SK-N-SH treated with all-trans-retinoic acid at 6 μM for 48 hours (cell line): ENCODE measurements around the gene MYO7A.

Experiments
- ATAC-seq: fragments of 200-7000 bp; cut with Tn5 transposase; 3 replicates; pipeline ENCODE4 v1.9.1; 2020; ENCODE audit warnings: mild to moderate bottlenecking, moderate library complexity
- BACH2 ChIP-seq: fragments of 250-450 bp; sonication (Bioruptor Pico); IDR thresholded peaks from 2 replicates; pipeline ENCODE4 v1.9.0; 2021; ENCODE audit warnings: mild to moderate bottlenecking, borderline replicate concordance
- CSDC2 ChIP-seq: fragments of 250-450 bp; sonication (Bioruptor Pico); IDR thresholded peaks from 2 replicates; pipeline ENCODE4 v1.5.0; 2020; ENCODE audit warnings: mild to moderate bottlenecking, moderate library complexity
- ESRRG ChIP-seq: fragments of 250-450 bp; sonication (Bioruptor Pico); IDR thresholded peaks from 2 replicates; pipeline ENCODE4 v1.6.1; 2021; ENCODE audit warnings: mild to moderate bottlenecking
- GLIS3 ChIP-seq: fragments of 250-450 bp; sonication (Bioruptor Pico); IDR thresholded peaks from 2 replicates; pipeline ENCODE4 v1.5.0; 2020; ENCODE audit warnings: mild to moderate bottlenecking, moderate library complexity
- ISL1 ChIP-seq: fragments of 250-450 bp; sonication (Bioruptor Pico); IDR thresholded peaks from 2 replicates; pipeline ENCODE4 v2.1.2; 2022; ENCODE audit warnings: mild to moderate bottlenecking, moderate library complexity
- OSR1 ChIP-seq: fragments of 250-450 bp; sonication (Bioruptor Pico); IDR thresholded peaks from 2 replicates; pipeline ENCODE4 v1.8.0; 2022; ENCODE audit warnings: moderate library complexity, mild to moderate bottlenecking, inconsistent platforms
- SNAI2 ChIP-seq: fragments of 250-450 bp; sonication (Bioruptor Pico); IDR thresholded peaks from 2 replicates; pipeline ENCODE4 v1.5.0; 2020; ENCODE audit warnings: mild to moderate bottlenecking, moderate library complexity
- TCF4 ChIP-seq: fragments of 250-450 bp; sonication (Bioruptor Pico); IDR thresholded peaks from 2 replicates; pipeline ENCODE4 v1.8.0; 2021; ENCODE audit warnings: mild to moderate bottlenecking, moderate library complexity, borderline replicate concordance
- TOX ChIP-seq: fragments of 250-450 bp; sonication (Bioruptor Pico); IDR thresholded peaks from 2 replicates; pipeline ENCODE4 v1.8.0; 2021; ENCODE audit warnings: mild to moderate bottlenecking, moderate library complexity, borderline replicate concordance
- ZFP3 ChIP-seq: fragments of 250-450 bp; sonication (Bioruptor Pico); IDR thresholded peaks from 2 replicates; pipeline ENCODE4 v1.5.0; 2020; ENCODE audit warnings: mild to moderate bottlenecking, moderate library complexity
- ZNF70 ChIP-seq: fragments of 450-650 bp; formaldehyde crosslinking; IDR thresholded peaks from 2 replicates; pipeline ENCODE4 v1.5.0; 2020; ENCODE audit warnings: mild to moderate bottlenecking, moderate library complexity
- ZNF8 ChIP-seq: fragments of 450-650 bp; formaldehyde crosslinking; IDR thresholded peaks from 2 replicates; pipeline ENCODE4 v1.5.0; 2020; ENCODE audit warnings: mild to moderate bottlenecking, moderate library complexity
- TF ChIP-seq, protein P1 (sequence below): fragments of 250-450 bp; sonication (Bioruptor Pico); IDR thresholded peaks from 2 replicates; pipeline ENCODE4 v1.5.1; 2021; ENCODE audit warnings: mild to moderate bottlenecking, moderate library complexity
- TF ChIP-seq, protein P2 (sequence below): fragments of 250-450 bp; sonication (Bioruptor Pico); IDR thresholded peaks from 2 replicates; pipeline ENCODE4 v1.8.0; 2021; ENCODE audit warnings: low read depth, mild to moderate bottlenecking, moderate library complexity, borderline replicate concordance
- TF ChIP-seq, protein P3 (sequence below): fragments of 250-450 bp; sonication (Bioruptor Pico); IDR thresholded peaks from 2 replicates; pipeline ENCODE4 v1.5.0; 2020; ENCODE audit warnings: mild to moderate bottlenecking, moderate library complexity
- TF ChIP-seq, protein P4 (sequence below): fragments of 250-450 bp; sonication (Bioruptor Pico); IDR thresholded peaks from 2 replicates; pipeline ENCODE4 v1.8.0; 2020; ENCODE audit warnings: mild to moderate bottlenecking, moderate library complexity, borderline replicate concordance

MYO7A gene

DNA sequence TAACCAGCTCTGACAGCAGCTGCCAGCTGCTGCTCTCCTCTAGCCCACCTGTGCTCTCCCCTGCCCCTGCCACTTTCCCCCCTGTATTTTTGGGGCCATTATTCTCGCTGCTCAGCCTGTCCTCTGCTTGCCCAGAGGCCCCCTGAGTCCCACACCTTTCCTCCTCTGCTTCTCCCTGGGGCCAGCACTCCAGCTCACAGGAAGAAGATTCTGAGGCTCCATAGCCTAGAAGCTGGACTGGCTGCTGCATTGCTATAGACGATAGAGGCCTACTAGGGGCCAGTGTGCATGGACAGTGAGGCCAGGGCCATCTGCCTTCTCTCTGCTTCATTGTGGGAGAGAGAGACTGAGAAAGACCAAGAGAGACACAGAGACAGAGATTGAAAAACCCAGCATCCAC lies 24.7 kb upstream of the MYO7A start:
- no peak for ATAC-seq
- TF ChIP-seq, protein P1, sequence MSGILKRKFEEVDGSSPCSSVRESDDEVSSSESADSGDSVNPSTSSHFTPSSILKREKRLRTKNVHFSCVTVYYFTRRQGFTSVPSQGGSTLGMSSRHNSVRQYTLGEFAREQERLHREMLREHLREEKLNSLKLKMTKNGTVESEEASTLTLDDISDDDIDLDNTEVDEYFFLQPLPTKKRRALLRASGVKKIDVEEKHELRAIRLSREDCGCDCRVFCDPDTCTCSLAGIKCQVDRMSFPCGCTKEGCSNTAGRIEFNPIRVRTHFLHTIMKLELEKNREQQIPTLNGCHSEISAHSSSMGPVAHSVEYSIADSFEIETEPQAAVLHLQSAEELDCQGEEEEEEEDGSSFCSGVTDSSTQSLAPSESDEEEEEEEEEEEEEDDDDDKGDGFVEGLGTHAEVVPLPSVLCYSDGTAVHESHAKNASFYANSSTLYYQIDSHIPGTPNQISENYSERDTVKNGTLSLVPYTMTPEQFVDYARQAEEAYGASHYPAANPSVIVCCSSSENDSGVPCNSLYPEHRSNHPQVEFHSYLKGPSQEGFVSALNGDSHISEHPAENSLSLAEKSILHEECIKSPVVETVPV (CRISPR knock-in tag): no peak
- TF ChIP-seq ZNF8 (CRISPR knock-in tag) (no peak), OSR1 (CRISPR knock-in tag) (no peak), ZNF70 (no peak), ISL1 (CRISPR knock-in tag) (no peak), GLIS3 (CRISPR knock-in tag) (no peak)

DNA sequence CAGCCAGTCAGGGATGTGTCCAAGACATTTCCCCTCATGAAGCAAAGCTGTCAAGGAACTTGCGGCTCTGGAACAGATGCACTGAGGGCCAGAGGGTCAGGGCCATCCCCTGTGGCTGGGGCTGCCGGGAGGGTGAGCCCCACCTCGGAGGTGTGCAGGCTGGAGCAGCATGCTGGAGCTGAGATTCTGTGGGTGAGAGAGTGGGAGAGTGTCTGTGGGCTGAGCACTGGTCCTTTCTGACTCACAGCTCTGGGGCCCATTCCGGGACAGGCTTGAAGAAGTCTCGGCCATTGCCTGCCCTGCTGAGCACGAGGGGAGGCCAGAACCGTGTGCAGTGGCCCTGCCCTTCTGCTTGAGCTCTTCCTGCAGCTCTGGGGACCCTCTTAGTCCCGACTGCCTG lies 23.3 kb upstream of the MYO7A start:
- TF ChIP-seq, protein P2, sequence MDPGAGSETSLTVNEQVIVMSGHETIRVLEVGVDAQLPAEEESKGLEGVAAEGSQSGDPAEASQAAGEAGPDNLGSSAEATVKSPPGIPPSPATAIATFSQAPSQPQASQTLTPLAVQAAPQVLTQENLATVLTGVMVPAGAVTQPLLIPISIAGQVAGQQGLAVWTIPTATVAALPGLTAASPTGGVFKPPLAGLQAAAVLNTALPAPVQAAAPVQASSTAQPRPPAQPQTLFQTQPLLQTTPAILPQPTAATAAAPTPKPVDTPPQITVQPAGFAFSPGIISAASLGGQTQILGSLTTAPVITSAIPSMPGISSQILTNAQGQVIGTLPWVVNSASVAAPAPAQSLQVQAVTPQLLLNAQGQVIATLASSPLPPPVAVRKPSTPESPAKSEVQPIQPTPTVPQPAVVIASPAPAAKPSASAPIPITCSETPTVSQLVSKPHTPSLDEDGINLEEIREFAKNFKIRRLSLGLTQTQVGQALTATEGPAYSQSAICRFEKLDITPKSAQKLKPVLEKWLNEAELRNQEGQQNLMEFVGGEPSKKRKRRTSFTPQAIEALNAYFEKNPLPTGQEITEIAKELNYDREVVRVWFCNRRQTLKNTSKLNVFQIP (CRISPR knock-in tag): no peak
- no peak for TF ChIP-seq SNAI2 (CRISPR knock-in tag)
- no peak for TF ChIP-seq BACH2 (CRISPR knock-in tag)
- TF ChIP-seq, protein P1 (CRISPR knock-in tag): no peak
- no peak for TF ChIP-seq GLIS3 (CRISPR knock-in tag)
- TF ChIP-seq TCF4 (CRISPR knock-in tag): no peak
- TF ChIP-seq, protein P3, sequence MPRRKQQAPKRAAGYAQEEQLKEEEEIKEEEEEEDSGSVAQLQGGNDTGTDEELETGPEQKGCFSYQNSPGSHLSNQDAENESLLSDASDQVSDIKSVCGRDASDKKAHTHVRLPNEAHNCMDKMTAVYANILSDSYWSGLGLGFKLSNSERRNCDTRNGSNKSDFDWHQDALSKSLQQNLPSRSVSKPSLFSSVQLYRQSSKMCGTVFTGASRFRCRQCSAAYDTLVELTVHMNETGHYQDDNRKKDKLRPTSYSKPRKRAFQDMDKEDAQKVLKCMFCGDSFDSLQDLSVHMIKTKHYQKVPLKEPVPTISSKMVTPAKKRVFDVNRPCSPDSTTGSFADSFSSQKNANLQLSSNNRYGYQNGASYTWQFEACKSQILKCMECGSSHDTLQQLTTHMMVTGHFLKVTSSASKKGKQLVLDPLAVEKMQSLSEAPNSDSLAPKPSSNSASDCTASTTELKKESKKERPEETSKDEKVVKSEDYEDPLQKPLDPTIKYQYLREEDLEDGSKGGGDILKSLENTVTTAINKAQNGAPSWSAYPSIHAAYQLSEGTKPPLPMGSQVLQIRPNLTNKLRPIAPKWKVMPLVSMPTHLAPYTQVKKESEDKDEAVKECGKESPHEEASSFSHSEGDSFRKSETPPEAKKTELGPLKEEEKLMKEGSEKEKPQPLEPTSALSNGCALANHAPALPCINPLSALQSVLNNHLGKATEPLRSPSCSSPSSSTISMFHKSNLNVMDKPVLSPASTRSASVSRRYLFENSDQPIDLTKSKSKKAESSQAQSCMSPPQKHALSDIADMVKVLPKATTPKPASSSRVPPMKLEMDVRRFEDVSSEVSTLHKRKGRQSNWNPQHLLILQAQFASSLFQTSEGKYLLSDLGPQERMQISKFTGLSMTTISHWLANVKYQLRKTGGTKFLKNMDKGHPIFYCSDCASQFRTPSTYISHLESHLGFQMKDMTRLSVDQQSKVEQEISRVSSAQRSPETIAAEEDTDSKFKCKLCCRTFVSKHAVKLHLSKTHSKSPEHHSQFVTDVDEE (CRISPR knock-in tag): no peak
- TF ChIP-seq TOX (CRISPR knock-in tag): no peak
- TF ChIP-seq, all 23 proteins: peak for 0
- ATAC-seq: no peak

DNA sequence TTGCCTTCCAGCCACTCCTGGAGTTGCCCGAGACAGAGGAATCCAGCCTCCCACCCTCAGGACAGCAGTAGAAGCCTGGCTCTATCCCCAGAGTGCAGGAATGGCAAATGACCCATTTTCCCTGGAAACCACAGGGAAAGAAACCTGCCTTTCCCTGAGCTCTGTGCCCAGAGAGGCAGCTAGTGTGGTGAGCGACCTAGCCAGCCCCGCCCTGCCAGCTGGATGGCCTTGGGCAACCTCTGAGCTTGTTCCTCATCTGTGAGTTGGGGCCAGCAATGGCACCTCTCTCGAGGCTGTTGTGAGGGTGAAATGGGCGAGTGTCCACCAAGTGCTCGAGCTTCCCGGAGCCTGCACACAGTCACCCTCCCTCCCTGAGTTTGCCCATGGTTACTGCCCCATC lies 21.7 kb upstream of the MYO7A start:
- ATAC-seq: no peak
- TF ChIP-seq ESRRG (CRISPR knock-in tag) (no peak), ZFP3 (CRISPR knock-in tag) (no peak), TOX (CRISPR knock-in tag) (no peak), CSDC2 (CRISPR knock-in tag) (no peak)
- TF ChIP-seq, protein P4, sequence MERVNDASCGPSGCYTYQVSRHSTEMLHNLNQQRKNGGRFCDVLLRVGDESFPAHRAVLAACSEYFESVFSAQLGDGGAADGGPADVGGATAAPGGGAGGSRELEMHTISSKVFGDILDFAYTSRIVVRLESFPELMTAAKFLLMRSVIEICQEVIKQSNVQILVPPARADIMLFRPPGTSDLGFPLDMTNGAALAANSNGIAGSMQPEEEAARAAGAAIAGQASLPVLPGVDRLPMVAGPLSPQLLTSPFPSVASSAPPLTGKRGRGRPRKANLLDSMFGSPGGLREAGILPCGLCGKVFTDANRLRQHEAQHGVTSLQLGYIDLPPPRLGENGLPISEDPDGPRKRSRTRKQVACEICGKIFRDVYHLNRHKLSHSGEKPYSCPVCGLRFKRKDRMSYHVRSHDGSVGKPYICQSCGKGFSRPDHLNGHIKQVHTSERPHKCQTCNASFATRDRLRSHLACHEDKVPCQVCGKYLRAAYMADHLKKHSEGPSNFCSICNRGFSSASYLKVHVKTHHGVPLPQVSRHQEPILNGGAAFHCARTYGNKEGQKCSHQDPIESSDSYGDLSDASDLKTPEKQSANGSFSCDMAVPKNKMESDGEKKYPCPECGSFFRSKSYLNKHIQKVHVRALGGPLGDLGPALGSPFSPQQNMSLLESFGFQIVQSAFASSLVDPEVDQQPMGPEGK (CRISPR knock-in tag): no peak
- TF ChIP-seq, protein P3 (CRISPR knock-in tag): no peak
